GM10266 (cell line): ENCODE measurements around the gene CAMK2B.

Source experiments
- DNase-seq: peaks from one replicate; pipeline ENCODE4 v3.0.0; 2012; ENCODE audit errors: extremely low spot score
- TF ChIP-seq, protein P1 (sequence below): IDR thresholded peaks from 2 replicates; pipeline ENCODE4 v1.5.1; 2012; ENCODE audit warnings: mild to moderate bottlenecking, low read depth; ENCODE audit not compliant: control insufficient read depth, insufficient read depth; ENCODE audit errors: missing control alignments

Gene CAMK2B

DNA sequence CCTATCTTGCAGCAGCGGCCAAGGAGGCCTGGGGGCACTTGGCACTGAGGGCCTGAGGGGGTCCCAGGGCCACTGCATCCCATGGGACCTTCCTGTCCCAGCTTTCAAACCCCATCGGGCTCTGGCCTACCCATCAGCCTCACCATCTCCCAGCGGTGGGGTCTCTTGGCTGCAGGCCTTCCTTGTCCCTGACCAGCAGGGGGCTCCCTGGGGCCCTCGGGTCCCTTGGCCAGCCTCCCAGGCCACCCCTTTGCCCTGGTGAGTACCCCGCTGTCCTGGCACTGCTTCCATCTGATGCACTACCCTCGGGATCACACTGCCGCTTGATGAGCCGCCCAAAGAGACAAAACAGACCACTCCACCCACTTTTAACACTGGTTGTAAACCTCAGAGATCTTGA is 81.1 kb downstream of the CAMK2B start:
- TF ChIP-seq, protein P1, sequence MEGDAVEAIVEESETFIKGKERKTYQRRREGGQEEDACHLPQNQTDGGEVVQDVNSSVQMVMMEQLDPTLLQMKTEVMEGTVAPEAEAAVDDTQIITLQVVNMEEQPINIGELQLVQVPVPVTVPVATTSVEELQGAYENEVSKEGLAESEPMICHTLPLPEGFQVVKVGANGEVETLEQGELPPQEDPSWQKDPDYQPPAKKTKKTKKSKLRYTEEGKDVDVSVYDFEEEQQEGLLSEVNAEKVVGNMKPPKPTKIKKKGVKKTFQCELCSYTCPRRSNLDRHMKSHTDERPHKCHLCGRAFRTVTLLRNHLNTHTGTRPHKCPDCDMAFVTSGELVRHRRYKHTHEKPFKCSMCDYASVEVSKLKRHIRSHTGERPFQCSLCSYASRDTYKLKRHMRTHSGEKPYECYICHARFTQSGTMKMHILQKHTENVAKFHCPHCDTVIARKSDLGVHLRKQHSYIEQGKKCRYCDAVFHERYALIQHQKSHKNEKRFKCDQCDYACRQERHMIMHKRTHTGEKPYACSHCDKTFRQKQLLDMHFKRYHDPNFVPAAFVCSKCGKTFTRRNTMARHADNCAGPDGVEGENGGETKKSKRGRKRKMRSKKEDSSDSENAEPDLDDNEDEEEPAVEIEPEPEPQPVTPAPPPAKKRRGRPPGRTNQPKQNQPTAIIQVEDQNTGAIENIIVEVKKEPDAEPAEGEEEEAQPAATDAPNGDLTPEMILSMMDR = peak; percentile 64
- peak; percentile 79 for DNase-seq

DNA sequence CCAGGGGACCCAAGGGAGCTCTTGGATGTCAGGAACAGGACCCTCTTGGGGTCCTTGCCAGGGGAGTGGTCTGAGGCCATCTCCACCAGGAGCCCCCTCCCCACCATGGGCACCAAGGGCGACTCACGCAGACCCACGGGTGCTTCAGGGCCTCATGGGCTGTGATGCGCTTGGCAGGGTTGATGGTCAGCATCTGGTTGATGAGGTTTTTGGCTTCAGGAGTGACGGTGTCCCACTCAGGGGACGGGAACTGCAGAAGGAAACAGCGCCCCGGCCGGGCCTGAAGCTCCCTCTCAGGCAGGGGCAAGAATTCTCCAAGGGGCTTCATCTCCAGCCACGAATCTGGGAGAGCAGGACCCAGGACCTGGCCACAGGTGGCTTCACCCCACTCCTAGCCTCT is 83.3 kb downstream of the CAMK2B start:
- no peak for DNase-seq
- TF ChIP-seq, protein P1 = no peak

DNA sequence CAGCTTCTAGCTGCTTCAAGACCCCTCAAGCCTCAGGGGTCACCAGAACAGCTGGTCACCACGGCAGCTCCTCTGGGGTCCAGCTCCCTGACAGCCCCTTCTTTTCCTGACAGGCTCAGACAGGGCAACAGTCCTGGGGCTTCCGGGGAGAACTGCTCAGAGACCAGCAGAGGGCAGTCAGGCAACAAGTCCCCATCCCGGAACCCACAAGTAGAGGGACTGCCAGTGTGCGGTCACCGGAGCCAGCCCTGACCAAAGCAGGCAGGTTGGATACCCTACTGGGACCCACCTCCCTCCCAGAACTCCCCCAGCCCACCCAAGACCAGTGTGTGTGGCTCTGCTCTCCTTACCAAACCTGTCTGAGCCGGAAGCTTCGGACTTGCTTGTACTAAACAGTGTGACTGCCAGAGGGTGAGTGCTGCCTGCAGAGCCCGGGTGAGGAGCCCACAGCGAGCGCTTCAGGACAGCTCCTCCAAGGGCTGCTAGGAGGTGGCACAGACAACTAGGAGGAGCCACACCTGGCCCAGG is 84.3 kb downstream of the CAMK2B start:
- TF ChIP-seq, protein P1 = peak; percentile 84
- DNase-seq = peak; percentile 90

DNA sequence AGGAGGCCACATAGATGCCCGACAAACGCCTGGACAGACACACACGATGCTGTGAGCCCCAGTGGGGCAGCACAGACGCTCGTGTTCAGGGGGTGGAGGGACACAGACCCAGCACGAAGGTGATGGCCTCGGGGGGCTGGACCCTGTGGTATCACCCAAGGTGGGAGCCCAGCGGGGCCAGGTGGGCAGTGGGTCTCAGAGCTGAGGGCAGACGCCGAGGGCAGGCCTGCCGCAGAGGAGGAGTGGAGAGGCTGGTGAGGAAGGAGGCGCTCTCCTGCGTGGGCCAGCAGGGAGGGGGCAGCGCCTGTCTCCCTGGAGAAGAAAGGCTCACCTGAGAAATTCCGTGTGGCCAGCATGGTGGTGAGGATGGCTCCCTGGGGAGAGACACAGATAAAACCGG is 85.0 kb downstream of the CAMK2B start:
- no peak for DNase-seq
- TF ChIP-seq, protein P1 = no peak

DNA sequence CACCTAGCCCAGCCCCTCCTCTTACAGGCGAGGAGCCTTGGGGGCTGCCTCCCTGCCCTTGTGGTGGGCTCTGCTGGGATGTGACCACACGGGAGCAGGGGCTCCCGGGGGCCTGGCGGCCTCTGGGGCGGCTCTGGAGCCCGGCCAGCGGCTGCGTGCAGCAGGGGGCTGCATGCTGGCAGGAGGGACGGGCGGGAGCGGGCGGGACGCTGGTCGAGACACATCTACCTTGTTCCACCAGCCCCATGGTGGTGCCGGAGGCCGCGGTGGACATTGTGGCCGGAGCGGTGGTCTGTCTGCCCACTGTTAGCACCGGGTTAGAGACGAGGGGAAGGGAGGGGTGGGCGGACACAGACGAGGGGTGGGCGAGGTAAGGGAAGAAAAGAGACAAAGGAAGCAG is 86.0 kb downstream of the CAMK2B start:
- no peak for DNase-seq
- TF ChIP-seq, protein P1 = no peak

DNA sequence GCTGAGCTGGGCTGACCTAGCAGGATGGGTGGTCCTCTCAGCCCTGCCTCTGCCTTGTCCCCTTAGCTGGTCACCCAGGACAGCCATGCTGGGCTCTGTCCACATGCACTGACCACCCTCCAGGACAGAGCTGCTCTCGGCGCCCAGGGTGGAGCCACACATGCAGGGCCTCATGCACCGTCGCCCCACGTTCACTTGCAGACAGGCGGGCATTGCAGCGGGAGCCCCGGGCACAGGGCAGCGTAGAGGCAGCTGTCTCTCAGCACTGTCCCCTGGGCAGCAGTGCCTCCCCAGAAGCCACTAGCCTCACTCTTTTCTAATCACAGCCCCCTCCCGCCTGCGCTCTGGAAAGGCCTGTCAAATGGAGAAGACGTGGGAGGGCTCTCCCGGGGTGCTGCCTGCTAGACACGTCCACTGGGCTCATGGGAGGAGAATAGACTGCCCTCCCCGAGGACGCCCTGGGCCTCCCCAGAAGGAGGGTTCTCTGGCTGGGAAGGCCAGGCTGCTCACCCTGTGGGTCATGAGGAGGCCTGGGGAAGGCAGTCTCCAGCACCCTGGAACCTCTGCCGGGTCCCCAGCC is 87.2 kb downstream of the CAMK2B start:
- no peak for DNase-seq
- TF ChIP-seq, protein P1 = no peak

DNA sequence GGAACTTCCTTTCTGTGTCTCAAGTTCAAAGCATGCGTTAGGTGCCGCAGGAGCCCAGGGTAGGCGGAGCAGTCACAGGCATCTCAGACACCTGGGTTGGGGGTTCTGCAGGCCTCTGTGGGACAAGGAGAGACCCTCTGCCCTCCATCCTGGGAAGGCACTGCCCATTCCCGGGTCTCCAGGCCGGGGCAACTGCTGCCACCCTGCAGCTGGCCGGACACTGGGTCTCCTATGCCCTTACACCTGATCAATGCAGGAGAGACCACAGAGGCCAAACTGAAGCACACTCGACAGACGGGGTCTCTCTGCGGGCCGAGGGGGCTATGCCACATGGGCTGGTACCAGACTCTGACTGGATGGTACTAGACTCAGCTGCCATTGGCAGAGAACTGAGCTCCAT is 87.7 kb downstream of the CAMK2B start:
- TF ChIP-seq, protein P1 = no peak
- no peak for DNase-seq
